GM18909 (cell line): Measurements from ENCODE around the gene GAS5.
A peak's percentile ranks its signal among the peaks of the same experiment; 100 is the strongest.
"Not testable (repeated sequence)": the region's sequence is repeated elsewhere in the genome, so short reads cannot be mapped to it uniquely, and the experiment has no call there.

Source experiments
- ATAC-seq: cut with Tn5 transposase; IDR thresholded peaks from one replicate; pipeline ENCODE4 v1.9.1; 2021; ENCODE audit warnings: mild to moderate bottlenecking; ENCODE audit not compliant: unreplicated experiment, poor library complexity

Gene GAS5

GRCh38 chr1:173867753-173868265, at the start of gene GAS5:
Gene GAS5, minus strand, starts transcription at chr1:173867989.
- peak; percentile 70 for ATAC-seq

- ATAC-seq: no peak
Observed at GRCh38 chr1:173917149-173917548, 49.4 kb upstream of the GAS5 start, which contains the start of gene SERPINC1. Gene SERPINC1, minus strand, starts transcription at chr1:173917327. Its CDS starts 68 bp downstream, at chr1:173917259.

GRCh38 chr1:173916667-173917066, 48.9 kb upstream of the GAS5 start:
- ATAC-seq: no peak

DNA sequence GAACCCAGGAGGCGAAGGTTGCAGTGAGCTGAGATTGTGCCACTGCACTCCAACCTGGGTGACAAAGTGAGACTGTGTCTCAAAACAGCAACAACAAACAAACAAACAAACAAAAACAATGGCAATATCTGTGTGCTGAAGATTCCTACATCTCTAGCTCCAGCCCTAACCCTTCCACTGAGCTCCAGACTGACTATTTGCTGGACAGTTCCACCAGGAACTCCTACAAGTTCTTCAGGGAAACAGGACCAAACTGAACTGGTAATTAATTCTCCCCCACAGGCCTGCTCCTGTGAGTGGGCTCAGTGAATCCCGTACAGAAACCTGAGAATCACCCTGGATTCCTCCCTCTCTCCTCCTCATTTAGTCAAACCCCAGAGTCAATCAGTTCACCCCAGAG, 47.8 kb upstream of the GAS5 start:
- no peak for ATAC-seq

DNA sequence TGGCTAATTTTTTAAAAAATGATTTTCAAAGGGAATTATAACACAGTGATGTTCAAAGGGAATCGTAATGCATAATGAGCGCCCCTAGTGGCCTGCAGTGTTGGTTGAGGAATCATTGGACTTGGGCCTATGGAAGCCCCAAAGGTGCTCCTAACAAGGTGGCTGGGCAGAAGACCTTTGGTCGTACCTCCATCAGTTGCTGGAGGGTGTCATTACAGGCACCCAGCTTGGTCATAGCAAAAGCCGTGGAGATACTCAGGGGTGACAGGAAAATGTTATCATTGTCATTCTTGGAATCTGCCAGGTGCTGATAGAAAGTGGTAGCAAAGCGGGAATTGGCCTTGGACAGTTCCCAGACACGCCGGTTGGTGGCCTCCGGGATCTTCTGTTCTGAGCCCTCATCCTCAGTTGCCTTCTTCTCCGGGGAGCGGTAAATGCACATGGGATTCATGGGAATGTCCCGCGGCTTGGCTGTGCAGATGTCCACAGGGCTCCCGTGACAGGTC, 46.6 kb upstream of the GAS5 start:
- ATAC-seq: no peak

GRCh38 chr1:173913111-173913510, 45.3 kb upstream of the GAS5 start:
- ATAC-seq: no peak

DNA sequence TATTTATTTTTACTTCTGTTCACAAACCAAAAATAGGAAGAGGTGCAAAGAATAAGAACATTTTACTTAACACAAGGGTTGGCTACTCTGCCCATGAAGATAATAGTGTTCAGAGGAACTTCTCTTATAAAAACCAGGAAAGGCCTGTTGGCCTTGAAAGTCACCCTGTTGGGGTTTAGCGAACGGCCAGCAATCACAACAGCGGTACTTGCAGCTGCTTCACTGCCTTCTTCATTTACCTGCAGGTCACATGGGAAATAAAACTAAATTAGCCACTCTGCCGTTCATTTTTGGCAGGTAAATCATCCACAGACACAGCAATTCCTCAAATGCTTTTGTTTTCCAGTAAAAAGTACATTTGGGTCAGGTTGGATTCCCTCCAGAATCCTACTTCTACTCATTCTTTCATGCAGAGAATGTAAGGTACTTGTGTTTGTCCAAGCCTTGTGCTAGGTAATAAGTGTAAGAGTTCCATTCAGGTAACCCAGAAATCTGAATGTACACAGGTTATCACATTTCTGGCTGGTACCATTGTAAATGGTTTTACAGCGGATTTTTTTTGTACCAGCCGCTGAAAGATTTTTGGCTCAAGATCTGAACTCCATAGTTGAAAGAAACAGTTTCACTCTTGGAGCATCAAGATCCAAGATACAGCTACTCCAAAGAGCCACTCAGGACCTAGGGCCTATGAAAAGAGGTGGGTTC, 36.2 kb upstream of the GAS5 start:
- no peak for ATAC-seq

DNA sequence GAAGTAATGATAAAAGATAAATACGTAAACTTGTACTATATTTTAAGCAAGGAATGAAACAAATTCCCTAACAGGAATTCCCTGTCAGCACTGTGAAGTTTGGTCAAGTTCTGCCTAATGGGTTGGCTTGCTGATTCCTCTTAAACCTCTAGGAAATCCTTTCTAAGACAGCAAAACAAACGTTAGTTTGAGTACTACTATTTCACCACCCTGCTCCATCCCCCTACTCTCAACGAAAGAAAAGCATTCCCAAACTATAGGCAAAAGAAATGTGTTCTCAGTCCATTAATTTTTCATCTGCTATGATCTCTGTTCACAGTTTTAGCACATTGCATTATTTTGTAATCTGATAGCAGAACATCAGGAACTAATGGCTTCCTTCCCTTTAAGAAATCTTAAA, 33.2 kb upstream of the GAS5 start:
- no peak for ATAC-seq

GRCh38 chr1:173900427-173900826, 32.6 kb upstream of the GAS5 start:
- no peak for ATAC-seq

GRCh38 chr1:173894189-173894588, 26.4 kb upstream of the GAS5 start:
- ATAC-seq: no peak

- ATAC-seq: no peak
Observed at GRCh38 chr1:173893611-173894010, 25.8 kb upstream of the GAS5 start.

DNA sequence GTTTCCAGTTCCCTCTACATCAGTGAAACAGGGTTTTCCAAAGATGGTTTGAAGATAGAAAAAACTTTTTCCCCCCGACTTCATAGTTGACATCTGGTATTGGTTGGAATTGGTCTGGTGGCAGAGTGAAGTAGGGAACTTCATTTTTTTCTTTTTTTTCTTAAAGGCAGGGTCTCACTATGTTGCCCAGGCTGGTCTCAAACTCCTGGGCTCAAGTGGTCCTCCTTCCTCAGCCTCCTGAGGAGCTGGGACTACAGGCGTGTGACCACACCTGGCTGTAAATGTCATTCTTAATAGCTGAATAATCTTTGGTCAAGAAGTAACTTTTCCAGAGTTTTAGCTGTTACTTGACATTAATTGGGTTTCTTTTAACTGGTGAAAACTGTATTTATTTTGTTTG, 22.1 kb upstream of the GAS5 start:
- no peak for ATAC-seq

- no peak for ATAC-seq
Observed at GRCh38 chr1:173888749-173889148, 21.0 kb upstream of the GAS5 start.

GRCh38 chr1:173887627-173888026, 19.8 kb upstream of the GAS5 start:
- no peak for ATAC-seq

DNA sequence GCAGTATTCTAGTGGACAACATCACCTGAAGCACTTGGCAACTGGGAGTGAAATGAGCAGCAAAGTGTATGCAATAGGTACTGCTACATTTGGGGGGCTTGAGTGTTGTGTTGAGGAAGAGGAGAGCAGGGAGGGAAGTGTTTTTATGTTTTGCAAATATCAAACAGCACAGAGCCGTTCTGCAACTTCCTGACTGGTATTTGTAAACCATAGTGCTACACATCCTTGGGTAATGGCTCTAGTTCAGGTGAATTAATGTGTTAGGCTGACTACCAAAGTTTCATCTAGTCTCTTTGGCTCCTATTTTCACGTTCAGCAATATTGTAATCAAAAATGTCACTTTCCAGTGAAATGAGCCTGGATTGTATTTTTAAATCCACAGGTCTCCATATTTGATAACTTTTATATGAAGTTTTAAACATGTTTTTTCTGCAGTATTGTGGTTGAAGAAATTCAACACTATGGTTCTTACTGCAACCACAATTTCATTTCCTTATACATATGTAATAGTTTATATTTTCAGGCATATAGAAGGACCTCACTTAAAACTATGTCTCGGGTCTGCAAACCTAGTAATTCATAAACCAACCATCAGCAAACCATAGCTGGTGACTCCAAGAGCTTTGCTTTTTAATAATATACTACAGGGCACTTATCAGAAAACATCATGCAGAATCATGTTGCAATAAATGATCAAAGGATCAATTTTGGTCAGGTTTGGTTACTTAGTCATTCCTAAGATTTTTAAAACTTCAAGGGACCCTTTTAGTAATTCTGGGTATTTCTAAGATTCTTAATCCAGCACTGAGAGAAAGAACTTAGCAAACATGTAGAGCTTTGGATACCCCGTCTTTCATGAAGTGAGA, 19.2 kb upstream of the GAS5 start:
- ATAC-seq: no peak

DNA sequence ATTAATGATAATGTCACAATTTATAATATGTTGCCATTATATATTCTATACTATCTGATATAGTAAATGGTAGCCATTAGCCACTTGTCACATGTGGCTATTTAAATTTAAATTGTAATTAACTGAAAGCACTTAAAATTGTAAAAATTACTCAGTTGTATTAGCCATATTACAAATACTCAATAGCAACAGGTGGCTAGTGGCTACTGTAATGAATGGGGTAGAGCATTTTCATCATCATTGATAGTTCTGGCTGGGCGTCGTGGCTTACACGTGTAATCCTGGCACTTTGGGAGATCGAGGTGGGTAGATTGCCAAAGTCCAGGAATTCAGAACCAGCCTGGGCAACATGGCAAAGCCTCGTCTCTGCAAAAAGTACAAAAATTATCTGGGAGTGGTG, 16.9 kb upstream of the GAS5 start:
- ATAC-seq: no peak

DNA sequence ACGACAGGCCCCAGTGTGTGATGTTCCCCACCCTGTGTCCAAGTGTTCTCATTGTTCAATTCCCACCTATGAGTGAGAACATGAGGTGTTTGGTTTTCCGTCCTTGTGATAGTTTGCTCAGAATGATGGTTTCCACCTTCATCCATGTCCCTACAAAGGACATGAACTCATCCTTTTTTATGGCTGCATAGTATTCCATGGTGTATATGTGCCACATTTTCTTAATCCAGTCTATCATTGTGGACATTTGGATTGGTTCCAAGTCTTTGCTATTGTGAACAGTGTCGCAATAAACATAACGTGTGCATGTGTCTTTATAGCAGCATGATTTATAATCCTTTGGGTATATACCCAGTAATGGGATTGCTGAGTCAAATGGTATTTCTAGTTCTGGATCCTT, 13.3 kb upstream of the GAS5 start:
- ATAC-seq: not testable (repeated sequence)

DNA sequence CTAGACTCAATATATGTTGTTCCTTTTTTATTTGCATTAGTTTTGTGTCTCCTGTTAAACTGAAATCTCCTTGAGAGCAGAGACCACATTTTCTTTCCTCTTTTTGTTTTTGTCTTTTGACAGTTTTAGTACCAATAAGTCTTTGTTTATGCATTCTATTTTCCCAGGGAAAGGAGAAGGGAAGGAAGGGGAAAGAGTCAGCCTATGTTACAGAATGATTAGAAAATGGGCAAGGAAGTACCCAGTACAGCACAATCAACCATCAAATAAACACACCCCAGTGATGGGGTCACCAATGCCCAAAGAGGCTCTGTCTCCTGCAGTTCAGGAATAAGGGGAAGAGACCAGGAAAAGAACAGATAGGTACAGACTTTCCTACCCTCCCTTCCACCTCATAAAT, 10.5 kb upstream of the GAS5 start:
- no peak for ATAC-seq

DNA sequence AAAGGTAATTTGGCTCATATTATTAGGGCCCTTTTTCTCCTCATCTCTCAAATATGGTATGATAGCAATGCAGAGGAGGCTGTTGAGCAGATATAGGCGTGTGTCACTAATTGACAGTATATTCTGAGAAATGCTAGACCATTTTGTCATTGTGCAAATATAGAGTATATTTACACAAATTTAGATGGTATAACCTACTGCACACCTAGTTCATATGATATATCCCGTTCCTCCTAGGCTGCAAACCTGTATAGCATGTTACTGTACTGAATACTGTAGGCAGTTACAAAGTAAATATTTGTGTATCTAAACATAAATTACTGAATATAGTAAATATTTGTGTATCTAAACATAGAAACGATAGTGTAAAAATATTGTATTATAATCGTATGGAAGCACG, 8.9 kb upstream of the GAS5 start:
- ATAC-seq: no peak

GRCh38 chr1:173871500-173871899, 3.7 kb upstream of the GAS5 start:
- no peak for ATAC-seq

- ATAC-seq: no peak
Observed at GRCh38 chr1:173871091-173871490, 3.3 kb upstream of the GAS5 start.
